ENCODE measurements around the gene NMNAT3.

Gene NMNAT3

GRCh38 chr3:139521144-139521543, 156.6 kb downstream of the NMNAT3 start:
- Histone ChIP-seq H3K27ac (ENCODE audit: low read depth, low read length) (no peak overlapping the region), H3K4me2 (ENCODE audit: low read length) (0 out of 2 replicates have a peak overlapping the region, but pooled peaks have one; percentile 7)
- TF ChIP-seq, protein P1, sequence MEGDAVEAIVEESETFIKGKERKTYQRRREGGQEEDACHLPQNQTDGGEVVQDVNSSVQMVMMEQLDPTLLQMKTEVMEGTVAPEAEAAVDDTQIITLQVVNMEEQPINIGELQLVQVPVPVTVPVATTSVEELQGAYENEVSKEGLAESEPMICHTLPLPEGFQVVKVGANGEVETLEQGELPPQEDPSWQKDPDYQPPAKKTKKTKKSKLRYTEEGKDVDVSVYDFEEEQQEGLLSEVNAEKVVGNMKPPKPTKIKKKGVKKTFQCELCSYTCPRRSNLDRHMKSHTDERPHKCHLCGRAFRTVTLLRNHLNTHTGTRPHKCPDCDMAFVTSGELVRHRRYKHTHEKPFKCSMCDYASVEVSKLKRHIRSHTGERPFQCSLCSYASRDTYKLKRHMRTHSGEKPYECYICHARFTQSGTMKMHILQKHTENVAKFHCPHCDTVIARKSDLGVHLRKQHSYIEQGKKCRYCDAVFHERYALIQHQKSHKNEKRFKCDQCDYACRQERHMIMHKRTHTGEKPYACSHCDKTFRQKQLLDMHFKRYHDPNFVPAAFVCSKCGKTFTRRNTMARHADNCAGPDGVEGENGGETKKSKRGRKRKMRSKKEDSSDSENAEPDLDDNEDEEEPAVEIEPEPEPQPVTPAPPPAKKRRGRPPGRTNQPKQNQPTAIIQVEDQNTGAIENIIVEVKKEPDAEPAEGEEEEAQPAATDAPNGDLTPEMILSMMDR (IDR thresholded peaks at IDR 0.05; ENCODE audit: low read depth, low read length, poor library complexity, severe bottlenecking): no peak
- TF ChIP-seq EZH2phosphoT487 (IDR thresholded peaks at IDR 0.05; ENCODE audit: borderline replicate concordance, low read length): no peak

DNA sequence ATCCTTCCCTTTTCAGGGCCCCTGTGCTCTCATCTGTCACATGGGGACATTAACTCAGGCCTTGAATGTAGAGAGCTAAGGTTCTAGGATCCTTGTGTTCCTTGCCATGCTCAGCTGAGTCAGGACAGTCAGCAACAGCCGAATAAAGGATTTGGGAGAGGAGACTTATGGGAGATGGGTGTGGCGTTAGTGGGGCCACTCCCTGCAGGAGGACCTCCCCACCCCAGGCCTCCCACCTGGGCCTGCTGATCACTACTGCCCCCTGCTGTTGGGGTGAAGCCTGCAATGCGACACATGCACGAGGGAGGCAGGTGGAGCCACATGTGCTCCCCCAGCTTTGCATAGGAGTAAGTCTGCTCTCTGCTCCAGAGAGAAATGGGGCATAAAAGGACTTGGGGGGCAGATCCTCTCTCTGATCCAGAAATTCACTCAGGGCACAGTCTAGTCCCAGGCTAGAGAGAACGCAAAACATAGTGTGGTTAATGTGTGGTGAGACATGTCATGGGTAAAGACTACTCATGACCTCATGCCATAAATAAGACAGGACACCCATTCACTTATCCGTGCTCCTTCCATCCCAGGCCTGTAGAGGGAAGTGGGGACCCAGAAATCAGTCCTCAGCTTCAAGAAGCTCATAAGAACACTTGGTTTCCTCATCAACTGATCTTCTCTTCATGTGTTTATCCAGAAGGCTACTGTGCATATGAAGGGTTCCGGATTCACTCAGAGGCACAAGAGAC, 157.6 kb downstream of the NMNAT3 start:
- Histone ChIP-seq H3K9me2 (replicated peaks; ENCODE audit: control insufficient read depth, low read length) (no peaks in the 10 kb centered on the region), H3K4me2 (ENCODE audit: low read length) (no peak overlapping the region), H3K36me3 (ENCODE audit: control insufficient read depth, low read length) (no peaks in the 10 kb centered on the region), H3K27ac (ENCODE audit: low read depth, low read length) (no peak overlapping the region), H3K4me1 (ENCODE audit: control insufficient read depth, low read length) (peaks cover 13% of the 10 kb centered on the region), H3K4me3 (ENCODE audit: low read length) (no peak overlapping the region), H3K9me3 (ENCODE audit: control insufficient read depth, insufficient read depth, low read length) (no peaks in the 10 kb centered on the region), H3K27me3 (ENCODE audit: control insufficient read depth, low read length) (no peaks in the 10 kb centered on the region), H3K79me2 (ENCODE audit: control insufficient read depth, low read length) (no peaks in the 10 kb centered on the region), H3F3A (ENCODE audit: control insufficient read depth, insufficient read depth) (no peaks in the 10 kb centered on the region), H4K20me1 (ENCODE audit: control insufficient read depth, insufficient read depth, low read depth, low read length) (no peaks in the 10 kb centered on the region)
- no peak for TF ChIP-seq EZH2phosphoT487 (IDR thresholded peaks at IDR 0.05; ENCODE audit: borderline replicate concordance, low read length)
- TF ChIP-seq, protein P1 (IDR thresholded peaks at IDR 0.05; ENCODE audit: low read depth, low read length, poor library complexity, severe bottlenecking): peak; percentile 66

More at GRCh38 chr3:139521144-139521543, 156.6 kb downstream of the NMNAT3 start:
- H3K9me3 ChIP-seq (ENCODE audit: control insufficient read depth, insufficient read depth, low read length): no peaks in the 10 kb centered on the region
- H3K27me3 ChIP-seq (ENCODE audit: control insufficient read depth, low read length): no peaks in the 10 kb centered on the region
- H3K4me1 ChIP-seq (ENCODE audit: control insufficient read depth, low read length): peaks cover 13% of the 10 kb centered on the region
- H3K9me2 ChIP-seq (replicated peaks; ENCODE audit: control insufficient read depth, low read length): no peaks in the 10 kb centered on the region
- H4K20me1 ChIP-seq (ENCODE audit: control insufficient read depth, insufficient read depth, low read depth, low read length): no peaks in the 10 kb centered on the region
- no peaks in the 10 kb centered on the region for H3K36me3 ChIP-seq (ENCODE audit: control insufficient read depth, low read length)
- H3K4me3 ChIP-seq (ENCODE audit: low read length): no peak overlapping the region
- no peaks in the 10 kb centered on the region for H3F3A ChIP-seq (ENCODE audit: control insufficient read depth, insufficient read depth)
- H3K79me2 ChIP-seq (ENCODE audit: control insufficient read depth, low read length): no peaks in the 10 kb centered on the region

- H3F3A ChIP-seq (ENCODE audit: control insufficient read depth, insufficient read depth): no peaks in the 10 kb centered on the region
- H3K9me3 ChIP-seq (ENCODE audit: control insufficient read depth, insufficient read depth, low read length): no peaks in the 10 kb centered on the region
- H3K9me2 ChIP-seq (replicated peaks; ENCODE audit: control insufficient read depth, low read length): no peaks in the 10 kb centered on the region
- H3K4me3 ChIP-seq (ENCODE audit: low read length): no peak overlapping the region
- no peaks in the 10 kb centered on the region for H3K27me3 ChIP-seq (ENCODE audit: control insufficient read depth, low read length)
- H4K20me1 ChIP-seq (ENCODE audit: control insufficient read depth, insufficient read depth, low read depth, low read length): no peaks in the 10 kb centered on the region
- TF ChIP-seq EZH2phosphoT487 (IDR thresholded peaks at IDR 0.05; ENCODE audit: borderline replicate concordance, low read length): no peak
- TF ChIP-seq, protein P1 (IDR thresholded peaks at IDR 0.05; ENCODE audit: low read depth, low read length, poor library complexity, severe bottlenecking): no peak
- no peaks in the 10 kb centered on the region for H3K36me3 ChIP-seq (ENCODE audit: control insufficient read depth, low read length)
- no peak overlapping the region for H3K4me2 ChIP-seq (ENCODE audit: low read length)
- H3K27ac ChIP-seq (ENCODE audit: low read depth, low read length): no peak overlapping the region
- peaks cover 13% of the 10 kb centered on the region for H3K4me1 ChIP-seq (ENCODE audit: control insufficient read depth, low read length)
- no peaks in the 10 kb centered on the region for H3K79me2 ChIP-seq (ENCODE audit: control insufficient read depth, low read length)
Measured at GRCh38 chr3:139518926-139519842, 158.6 kb downstream of the NMNAT3 start.
